LNCAP (cell line): ENCODE data around the gene GSDMA.

Experiments used
- TF ChIP-seq, protein P1 (sequence below): fragments of 450-650 bp; IDR thresholded peaks from 2 replicates; pipeline ENCODE4 v1.5.1; 2017; ENCODE audit warnings: mild to moderate bottlenecking

The GSDMA gene

DNA sequence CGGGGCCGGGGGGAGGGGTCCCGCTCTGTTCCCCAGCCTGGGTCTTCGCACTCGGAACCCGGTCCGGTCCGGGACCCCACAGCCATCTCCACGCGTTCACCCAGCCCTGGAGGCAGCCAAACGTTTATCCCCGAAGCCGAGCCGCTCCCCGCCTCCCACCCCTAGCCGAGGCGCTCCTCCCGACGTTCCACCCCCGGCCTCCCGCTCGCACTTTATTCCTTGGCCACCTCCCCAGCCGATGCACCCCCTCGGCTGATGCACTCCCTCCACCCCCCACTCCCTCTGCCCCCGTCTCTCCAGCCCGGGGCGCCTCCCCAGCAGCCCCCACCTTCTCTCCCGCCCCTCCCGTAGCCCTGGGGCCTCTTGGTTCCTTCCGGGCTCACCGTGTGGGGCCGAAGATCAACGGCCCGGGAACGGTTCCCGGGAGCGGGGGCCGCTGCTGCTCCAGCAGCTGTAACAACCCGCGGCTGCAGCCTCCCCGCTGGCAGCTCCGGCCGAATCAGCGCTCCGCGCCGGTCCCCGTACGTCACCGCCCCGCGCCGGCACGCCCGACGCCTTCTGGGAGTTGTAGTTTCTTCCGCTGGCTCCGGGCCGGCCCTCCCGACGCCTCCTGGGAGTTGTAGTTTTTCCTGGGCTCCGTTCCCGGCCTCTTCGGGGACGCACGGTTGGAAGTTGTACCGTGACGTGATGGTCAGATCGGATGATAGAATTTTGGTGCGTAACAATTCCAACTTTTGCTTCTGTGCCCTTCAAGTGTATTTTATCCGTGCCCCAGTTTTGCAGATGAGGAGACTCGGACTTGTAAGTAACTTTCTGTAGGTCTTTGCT, 35.5 kb upstream of the GSDMA start, which contains the start of the genes LRRC3C and ORMDL3:
Gene LRRC3C, plus strand, starts transcription at position 632 of the 828 bp plus-strand sequence. CDS start 13,792 bp downstream, outside the sequence.
Gene ORMDL3, minus strand, starts transcription at position 501 of the 828 bp plus-strand sequence. CDS start 3,398 bp downstream, outside the sequence.
- TF ChIP-seq, protein P1, sequence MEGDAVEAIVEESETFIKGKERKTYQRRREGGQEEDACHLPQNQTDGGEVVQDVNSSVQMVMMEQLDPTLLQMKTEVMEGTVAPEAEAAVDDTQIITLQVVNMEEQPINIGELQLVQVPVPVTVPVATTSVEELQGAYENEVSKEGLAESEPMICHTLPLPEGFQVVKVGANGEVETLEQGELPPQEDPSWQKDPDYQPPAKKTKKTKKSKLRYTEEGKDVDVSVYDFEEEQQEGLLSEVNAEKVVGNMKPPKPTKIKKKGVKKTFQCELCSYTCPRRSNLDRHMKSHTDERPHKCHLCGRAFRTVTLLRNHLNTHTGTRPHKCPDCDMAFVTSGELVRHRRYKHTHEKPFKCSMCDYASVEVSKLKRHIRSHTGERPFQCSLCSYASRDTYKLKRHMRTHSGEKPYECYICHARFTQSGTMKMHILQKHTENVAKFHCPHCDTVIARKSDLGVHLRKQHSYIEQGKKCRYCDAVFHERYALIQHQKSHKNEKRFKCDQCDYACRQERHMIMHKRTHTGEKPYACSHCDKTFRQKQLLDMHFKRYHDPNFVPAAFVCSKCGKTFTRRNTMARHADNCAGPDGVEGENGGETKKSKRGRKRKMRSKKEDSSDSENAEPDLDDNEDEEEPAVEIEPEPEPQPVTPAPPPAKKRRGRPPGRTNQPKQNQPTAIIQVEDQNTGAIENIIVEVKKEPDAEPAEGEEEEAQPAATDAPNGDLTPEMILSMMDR, result no peak

DNA sequence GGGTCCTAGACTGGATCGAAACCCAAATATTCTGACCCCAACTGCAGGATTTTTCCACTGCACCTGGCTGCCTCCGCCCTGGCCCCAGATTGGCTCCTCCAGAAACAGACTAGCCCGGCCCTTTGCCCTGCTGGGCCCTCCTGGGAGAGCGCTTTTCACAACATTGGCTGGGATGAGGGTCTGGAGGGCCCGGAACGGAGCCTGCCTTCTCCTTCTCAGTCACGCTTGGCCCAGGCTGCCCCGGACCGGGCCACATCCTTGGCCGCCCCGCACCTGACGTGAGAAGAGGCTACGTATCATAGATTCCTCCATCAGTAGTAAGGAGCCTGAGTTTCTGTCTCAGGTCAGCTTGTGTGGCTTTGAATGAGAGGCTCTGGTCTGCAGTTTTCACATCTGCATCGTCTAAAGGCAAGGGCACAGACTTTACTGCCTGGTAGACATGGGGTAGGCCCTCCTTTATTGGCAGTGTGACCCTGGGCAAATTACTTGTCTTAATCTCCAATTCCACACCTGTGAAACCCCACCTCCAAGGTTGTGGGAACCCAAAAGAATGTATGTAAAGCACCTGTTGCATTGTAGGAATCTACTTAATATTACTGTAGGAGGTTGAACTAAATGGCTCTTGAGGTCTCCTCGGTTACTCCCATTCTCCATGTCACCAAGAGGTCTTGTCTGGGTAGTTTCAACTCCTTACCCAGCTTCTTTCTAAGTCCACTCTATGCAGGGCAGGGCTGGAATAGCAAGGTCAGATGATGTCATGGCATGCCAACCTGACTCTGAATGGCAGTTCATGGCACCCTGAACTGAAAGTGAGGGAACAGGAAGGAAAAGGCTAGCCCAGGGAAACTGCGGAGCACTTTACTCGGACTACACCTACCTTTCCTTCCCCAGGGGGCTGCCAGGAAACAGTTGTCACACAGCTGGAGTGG, 34.6 kb upstream of the GSDMA start:
- TF ChIP-seq, protein P1, result no peak

DNA sequence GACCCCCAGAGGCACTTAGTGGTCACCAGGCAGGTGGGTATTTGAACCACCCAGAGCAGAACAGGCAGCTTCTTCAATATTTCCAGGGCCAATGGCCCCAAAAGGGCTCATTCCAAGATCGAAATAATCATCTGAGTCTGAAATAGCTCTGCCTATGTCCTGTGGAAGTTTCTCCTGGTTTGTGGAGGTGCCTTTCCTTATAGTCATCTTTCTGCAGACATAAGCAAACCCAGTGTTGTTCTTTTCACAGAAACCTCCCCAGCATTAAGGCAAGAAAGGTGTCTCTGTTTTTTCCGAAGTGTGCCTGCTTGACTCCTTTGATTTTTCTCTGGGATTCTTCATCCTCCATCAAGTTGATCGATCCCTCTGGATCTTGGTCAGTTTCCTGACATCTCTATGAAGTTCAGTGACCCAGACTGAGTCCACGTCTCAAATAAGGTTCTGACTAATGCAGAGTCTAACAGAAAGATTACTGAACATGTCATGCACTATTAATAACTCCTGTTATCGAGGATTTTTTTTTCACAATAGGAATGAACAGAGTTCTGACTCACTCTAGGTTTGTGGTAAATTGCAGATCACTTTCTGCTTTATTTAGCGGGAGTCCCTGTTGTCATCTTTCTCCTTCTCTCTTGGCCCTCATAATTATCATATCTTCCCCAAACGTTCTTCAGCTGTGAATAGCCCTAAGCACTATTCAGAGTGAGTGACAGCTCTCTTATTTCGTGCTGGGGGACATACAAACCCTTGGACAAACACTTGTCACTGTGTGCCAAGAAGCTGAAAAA, 33.8 kb upstream of the GSDMA start:
- TF ChIP-seq, protein P1, result no peak

DNA sequence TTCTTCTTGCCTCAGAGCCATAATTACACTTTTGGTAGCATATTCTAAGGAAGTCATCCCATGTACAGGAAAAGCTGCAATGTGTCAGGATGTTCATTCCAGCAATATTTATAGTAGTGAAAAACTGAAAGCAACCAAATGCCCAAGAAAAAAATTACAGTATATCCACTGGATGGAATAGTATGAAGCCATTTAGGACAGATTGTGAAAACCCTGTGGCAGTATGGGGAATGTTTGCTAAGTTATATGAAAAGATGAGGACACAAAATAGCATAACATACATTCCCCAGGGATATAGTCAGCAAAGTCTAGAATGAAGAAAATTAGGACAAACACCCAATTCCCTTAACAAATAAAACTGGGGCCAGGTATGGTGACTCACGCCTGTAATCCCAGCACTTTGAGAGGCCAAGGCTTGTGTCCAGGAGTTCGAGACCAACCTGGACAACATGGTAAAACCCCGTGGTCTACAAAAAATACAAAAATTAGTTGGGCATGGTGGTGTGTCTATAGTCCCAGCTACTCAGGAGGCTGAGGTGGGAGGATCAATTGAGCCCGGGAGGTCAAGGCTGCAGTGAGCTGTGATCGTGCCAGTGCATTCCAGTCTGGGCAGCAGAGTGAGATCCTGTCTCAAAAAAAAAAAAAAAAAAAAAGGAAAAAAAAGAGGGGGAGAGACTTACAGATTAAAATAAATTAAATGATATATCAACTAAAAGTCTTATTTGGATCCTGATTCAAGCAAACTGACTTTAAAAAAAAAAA, 33.0 kb upstream of the GSDMA start:
- TF ChIP-seq, protein P1, result no peak

DNA sequence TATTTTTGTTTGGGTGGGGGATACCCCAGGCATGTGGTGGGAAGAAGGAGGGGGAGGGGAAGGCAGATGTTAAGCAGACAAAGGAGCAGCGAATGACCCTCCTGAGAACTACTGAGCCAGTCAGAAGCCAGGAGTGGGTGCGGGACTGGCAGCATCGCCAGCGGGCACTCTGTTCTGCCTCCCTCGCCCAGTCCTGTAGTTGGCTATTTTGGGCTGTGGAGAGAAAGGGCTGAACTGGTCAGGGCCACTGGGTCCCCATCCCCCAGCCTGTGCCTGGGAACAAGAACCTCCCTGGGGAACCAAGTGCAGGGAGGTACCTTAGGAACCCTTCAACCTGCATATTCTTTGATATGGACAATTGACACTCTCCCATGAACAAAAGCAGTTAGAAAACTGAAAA, 28.9 kb upstream of the GSDMA start:
- TF ChIP-seq, protein P1, result no peak

DNA sequence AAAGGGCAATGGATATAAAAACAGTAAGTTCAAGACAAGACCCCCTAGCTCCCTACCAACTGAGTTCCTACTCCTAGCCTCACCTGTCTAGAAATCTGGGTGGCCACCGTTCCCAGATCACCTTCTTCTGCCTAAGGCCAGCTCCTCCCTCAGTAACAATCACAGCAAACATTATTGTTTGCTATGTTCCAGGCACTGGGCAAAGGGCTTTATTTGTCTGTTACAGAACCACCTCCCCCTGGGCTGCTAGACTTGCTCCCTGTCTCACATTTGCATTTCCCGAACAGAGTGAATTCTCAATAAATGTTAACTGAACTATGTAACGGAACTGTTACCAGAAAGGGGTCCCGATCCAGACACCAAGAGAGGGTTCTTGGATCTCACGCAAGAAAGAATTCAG, 28.5 kb upstream of the GSDMA start:
- TF ChIP-seq, protein P1, result no peak
